ENCODE data around the gene FUCA1. TPM values are rescaled to one million over a fixed set of nuclear protein-coding genes. Genes with fewer than 3 reads are reported as not detected.

Gene FUCA1
- total and polyA plus RNA-seq, 10 of the 15 experiments (the other 5 are each of a cell fraction or from before 2014, with no cell fraction given) = 33.3 to 117 (median 52.6) TPM

DNA sequence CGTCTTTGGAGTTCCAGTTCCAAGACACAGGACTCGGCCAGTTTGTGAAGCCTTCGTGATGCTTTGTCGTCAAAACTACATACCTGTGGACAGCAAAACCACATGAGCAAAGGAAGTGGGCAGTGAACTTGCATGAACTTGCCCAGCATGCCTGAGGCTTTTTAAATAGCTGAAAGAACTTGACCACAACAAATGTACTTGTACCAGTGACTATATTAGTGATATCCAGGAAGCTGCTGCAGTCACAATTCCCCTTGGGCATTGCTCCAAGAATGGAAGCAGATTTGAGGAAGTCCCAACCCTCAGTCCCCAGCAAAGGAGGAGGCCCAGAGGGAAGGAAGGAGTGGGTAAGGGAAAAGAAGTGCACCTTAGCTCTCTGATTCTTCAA, 2.6 kb downstream of the FUCA1 start (continued):
- TF ChIP-seq TBL1XR1 (IDR thresholded peaks at IDR 0.05; ENCODE audit: low read depth, low read length) (no peak; the same call in 1 of the 2 replicates), ATF7 (IDR thresholded peaks at IDR 0.05; ENCODE audit: low read depth) (peak; percentile 37), CEBPZ (IDR thresholded peaks at IDR 0.05; ENCODE audit: low read depth, low read length) (no peak), JUND (IDR thresholded peaks at IDR 0.05; ENCODE audit: low read depth, low read length) (no peak), E4F1 (IDR thresholded peaks at IDR 0.05; ENCODE audit: borderline replicate concordance, partially characterized antibody) (no peak), NBN (IDR thresholded peaks at IDR 0.05) (0 out of 2 replicates have a peak, but pooled peaks have one; percentile 60), CBFB (IDR thresholded peaks at IDR 0.05; ENCODE audit: low read depth) (peak; percentile 95), CREM (IDR thresholded peaks at IDR 0.05; ENCODE audit: low read depth) (peak; percentile 86), MEF2A (IDR thresholded peaks at IDR 0.05; ENCODE audit: insufficient read depth, low read depth, low read length) (peak; percentile 81), MYC (IDR thresholded peaks at IDR 0.05; ENCODE audit: insufficient read depth, insufficient read length, insufficient replicate concordance, low read length, severe bottlenecking) (no peak), SRF (IDR thresholded peaks at IDR 0.05; ENCODE audit: low read depth in 2 of 2, low read length in 2 of 2) (no peak)
- TF ChIP-seq, protein P1, sequence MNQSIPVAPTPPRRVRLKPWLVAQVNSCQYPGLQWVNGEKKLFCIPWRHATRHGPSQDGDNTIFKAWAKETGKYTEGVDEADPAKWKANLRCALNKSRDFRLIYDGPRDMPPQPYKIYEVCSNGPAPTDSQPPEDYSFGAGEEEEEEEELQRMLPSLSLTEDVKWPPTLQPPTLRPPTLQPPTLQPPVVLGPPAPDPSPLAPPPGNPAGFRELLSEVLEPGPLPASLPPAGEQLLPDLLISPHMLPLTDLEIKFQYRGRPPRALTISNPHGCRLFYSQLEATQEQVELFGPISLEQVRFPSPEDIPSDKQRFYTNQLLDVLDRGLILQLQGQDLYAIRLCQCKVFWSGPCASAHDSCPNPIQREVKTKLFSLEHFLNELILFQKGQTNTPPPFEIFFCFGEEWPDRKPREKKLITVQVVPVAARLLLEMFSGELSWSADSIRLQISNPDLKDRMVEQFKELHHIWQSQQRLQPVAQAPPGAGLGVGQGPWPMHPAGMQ (IDR thresholded peaks at IDR 0.05; ENCODE audit: borderline replicate concordance) = no peak
- TF ChIP-seq, protein P2, sequence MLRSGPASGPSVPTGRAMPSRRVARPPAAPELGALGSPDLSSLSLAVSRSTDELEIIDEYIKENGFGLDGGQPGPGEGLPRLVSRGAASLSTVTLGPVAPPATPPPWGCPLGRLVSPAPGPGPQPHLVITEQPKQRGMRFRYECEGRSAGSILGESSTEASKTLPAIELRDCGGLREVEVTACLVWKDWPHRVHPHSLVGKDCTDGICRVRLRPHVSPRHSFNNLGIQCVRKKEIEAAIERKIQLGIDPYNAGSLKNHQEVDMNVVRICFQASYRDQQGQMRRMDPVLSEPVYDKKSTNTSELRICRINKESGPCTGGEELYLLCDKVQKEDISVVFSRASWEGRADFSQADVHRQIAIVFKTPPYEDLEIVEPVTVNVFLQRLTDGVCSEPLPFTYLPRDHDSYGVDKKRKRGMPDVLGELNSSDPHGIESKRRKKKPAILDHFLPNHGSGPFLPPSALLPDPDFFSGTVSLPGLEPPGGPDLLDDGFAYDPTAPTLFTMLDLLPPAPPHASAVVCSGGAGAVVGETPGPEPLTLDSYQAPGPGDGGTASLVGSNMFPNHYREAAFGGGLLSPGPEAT (IDR thresholded peaks at IDR 0.05; ENCODE audit: low read depth) = peak; percentile 89
